GM18498 (cell line): ENCODE measurements around the gene GUK1.
A peak's percentile ranks its signal among the peaks of the same experiment; 100 is the strongest.
"Not testable (repeated sequence)": the region's sequence is repeated elsewhere in the genome, so short reads cannot be mapped to it uniquely, and the experiment has no call there.

Source experiments
- ATAC-seq: cut with Tn5 transposase; IDR thresholded peaks from one replicate; pipeline ENCODE4 v1.9.1; 2021; ENCODE audit warnings: mild to moderate bottlenecking, moderate library complexity; ENCODE audit not compliant: unreplicated experiment

The GUK1 gene

DNA sequence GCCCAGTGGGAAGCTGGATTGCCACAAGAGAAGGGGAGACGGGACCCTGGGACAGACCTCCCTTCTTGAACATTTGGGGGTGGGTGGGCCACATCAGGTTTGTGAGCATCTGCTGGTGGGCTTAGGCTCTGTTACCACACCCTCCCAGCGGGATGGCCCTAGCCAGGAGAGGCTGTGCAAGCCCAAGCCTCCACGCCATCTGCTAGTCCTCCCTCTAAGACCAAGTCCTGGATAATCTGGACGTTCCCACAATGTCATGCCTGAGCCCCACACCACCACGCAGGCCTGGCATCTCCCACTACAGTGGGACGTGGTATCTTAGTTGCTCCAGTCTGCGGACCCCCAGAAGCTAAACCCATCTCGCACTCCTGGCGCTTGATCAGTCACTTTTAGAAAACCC, 21.8 kb downstream of the GUK1 start:
- no peak for ATAC-seq

GRCh38 chr1:228162286-228163006, 22.4 kb downstream of the GUK1 start:
- ATAC-seq, result no peak

- ATAC-seq, result no peak
Measured at GRCh38 chr1:228163007-228163753, 23.1 kb downstream of the GUK1 start.

DNA sequence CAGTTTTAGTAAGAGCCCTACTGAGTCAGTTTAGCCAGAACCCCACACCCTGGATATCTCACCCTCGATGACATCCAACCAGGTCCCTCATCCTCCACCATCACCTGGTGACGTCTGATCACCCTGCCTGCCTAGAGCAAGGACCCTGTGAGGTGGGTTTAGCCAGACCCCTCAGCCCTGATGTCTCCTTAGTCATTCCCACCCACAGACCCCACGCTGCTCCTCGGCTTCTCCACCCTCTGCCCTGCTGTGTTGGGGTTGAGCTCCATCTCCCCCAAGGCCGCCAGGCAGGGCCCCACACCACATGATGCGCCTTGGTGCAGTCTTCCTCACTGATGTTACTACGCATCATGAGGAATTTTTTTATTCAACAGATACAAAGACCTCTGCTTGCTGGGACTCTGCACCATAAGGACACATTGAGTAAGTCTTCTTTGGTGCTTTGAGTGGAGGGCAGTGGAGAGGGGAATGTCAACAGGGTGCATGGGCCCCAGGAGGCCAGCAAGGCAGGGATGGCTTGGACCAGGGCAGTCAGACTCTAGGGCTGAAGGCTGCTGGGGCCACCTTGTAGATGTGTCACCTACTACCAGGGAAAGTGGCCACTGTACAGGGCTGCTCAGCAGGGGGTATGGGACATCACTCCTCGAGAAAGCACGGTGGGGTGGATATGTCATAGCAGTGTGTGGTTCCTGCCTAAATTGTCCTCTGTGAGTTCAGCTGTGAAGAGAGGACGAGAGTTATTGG, 23.9 kb downstream of the GUK1 start:
- no peak for ATAC-seq

DNA sequence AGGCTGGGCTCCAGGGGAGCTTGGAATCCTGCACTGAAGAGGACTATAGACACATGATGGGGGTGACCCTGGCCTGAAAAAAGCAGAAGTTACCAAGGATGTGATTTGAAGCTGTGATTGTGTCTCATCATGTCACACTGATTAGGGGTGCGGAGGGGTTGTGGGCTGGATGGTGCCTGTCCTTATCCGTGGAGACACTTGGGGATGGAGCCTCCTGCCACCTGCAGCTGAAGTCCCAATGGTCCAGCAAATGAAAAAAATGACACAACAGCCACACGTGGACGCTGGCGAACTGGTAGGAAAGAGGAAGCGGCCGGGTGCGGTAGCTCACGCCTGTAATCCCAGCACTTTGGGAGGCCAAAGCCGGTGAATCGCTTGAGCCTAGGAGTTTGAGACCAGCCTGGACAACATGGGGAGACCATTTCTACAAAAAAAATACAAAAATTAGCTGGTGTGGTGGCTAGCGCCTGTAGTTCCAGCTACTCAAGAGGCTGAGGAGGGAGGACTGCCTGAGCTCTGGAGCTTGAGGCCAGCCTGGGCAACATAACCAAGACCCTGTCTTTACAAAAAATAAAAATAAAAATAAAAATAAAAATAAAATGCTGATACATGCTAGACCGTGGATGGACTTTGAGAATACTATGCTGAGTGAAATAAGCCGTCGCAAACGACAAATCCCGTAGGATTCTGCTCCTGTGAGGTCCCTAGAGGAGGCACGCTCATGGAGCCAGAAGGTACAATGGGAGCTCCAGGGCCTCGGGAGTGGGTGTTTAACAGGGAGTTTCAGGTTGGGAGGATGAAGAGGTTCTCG, 24.7 kb downstream of the GUK1 start:
- no peak for ATAC-seq

- peak; percentile 84 for ATAC-seq
Measured at GRCh38 chr1:228165372-228166169, 25.5 kb downstream of the GUK1 start, which contains the start of gene IBA57. TSS of gene IBA57 (plus strand) at chr1:228165804. CDS start at chr1:228165817, 13 bp downstream.

GRCh38 chr1:228166170-228166936, 26.3 kb downstream of the GUK1 start:
- peak; percentile 18 for ATAC-seq

DNA sequence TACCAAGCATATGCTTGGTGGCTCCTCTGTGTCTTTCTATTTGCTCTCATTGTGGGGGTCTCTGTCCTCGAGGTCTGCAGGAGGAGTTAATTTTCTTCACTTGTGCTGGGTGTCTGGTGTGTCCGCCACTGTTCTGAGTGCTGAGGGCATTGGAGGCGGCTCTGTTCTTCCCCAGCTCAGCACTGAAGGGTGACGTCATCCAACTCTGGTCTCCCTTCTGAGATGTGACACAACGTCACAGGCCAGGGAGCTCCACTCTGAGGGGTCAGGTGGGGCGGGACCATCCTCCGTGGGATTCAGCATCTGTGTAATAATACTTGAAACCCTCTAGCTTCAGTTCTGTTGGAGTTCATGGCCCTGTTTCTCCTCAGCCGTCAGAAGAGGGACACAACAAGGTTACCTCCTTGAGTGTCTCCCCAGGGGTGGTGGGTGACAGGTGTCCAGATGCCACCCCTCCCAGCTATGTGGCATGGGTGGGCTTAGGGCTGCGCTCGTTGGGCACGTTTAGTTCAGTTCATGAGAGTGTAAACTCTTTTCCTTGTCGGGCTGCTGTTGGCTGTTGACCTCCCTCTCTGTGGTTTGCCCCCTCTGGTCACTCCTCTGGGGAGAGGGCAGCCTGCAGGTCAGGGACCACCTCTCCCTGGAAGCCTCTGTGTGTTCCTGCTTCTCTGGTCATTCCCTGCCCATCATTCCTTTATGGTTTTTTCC, 28.6 kb downstream of the GUK1 start:
- ATAC-seq, result no peak

- ATAC-seq, result no peak
Measured at GRCh38 chr1:228169345-228169744, 29.3 kb downstream of the GUK1 start.

- no peak for ATAC-seq
Measured at GRCh38 chr1:228170666-228171065, 30.6 kb downstream of the GUK1 start.

- no peak for ATAC-seq
Measured at GRCh38 chr1:228171221-228171891, 31.3 kb downstream of the GUK1 start.

GRCh38 chr1:228172591-228173527, 32.8 kb downstream of the GUK1 start:
- ATAC-seq, result no peak

DNA sequence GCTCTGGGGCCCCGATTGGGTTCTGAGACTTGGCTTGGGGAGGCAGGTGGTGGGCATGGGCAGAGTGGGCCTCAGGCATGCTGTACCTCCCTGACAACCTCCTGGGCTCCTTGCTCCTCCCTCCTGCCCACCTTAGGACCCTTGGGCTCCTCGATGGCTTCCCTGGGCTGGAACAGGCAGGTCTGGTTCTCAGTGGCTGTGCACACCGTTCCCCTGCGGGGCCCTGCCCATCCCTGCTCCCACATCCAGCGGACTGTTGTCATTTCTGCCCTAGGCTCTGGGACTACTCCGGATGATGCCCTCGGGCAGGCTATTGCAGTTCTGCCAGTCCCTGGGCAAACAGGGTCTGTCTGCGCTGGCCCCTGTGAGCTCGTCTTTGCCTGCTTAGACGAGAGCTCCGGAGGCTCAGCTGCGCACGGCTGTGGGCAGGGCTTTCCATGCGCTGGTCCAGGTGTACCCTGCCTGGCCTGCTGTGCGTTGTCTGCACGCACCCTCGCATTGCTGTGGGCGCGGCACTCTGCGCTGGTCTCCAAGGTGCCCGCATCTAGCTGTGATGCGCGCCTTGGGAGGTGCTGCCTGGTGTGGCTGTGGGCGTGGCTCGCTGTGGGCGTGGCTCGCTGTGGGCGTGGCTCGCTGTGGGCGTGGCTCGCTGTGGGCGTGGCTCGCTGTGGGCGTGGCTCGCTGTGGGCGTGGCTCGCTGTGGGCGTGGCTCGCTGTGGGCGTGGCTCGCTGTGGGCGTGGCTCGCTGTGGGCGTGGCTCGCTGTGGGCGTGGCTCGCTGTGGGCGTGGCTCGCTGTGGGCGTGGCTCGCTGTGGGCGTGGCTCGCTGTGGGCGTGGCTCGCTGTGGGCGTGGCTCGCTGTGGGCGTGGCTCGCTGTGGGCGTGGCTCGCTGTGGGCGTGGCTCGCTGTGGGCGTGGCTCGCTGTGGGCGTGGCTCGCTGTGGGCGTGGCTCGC, 33.7 kb downstream of the GUK1 start:
- not testable (repeated sequence) for ATAC-seq

GRCh38 chr1:228174482-228175315, 34.6 kb downstream of the GUK1 start:
- ATAC-seq, result no peak
